Activated B cell treated with CpG ODN at 0.5 μM for 24 hours (primary cell): ENCODE measurements around the gene ZACN. TPM values are rescaled to one million over a fixed set of nuclear protein-coding genes. Genes with fewer than 3 reads are reported as not detected.

ENCODE experiments used
- ATAC-seq: fragments of 200-7000 bp; cut with Tn5 transposase; one replicate; pipeline ENCODE4 v1.10.0; 2021; ENCODE audit warnings: low read depth, mild to moderate bottlenecking, moderate library complexity
- CTCF ChIA-PET: fragments of 350-600 bp; sonication (Branson Sonifier 250); formaldehyde crosslinking; loops from one replicate; lab custom pipeline; 2021; ENCODE audit warnings: antibody characterized with exemption; lab: Charles Lee
- POLR2A ChIA-PET: fragments of 350-600 bp; sonication (Branson Sonifier 250); formaldehyde crosslinking; loops from one replicate; lab custom pipeline; 2021; ENCODE audit warnings: antibody characterized with exemption; lab: Charles Lee
- DNase-seq: peaks from one replicate; pipeline ENCODE4 v3.0.0; 2022
- H3K27ac Mint-ChIP-seq: one replicate; pipeline ENCODE4 v1.8.0; 2020; ENCODE audit warnings: mixed read lengths
- H3K27me3 Mint-ChIP-seq: one replicate; pipeline ENCODE4 v1.8.0; 2021; ENCODE audit warnings: mixed read lengths
- H3K36me3 Mint-ChIP-seq: one replicate; pipeline ENCODE4 v1.8.0; 2021; ENCODE audit warnings: low read depth, mixed read lengths
- H3K4me1 Mint-ChIP-seq: one replicate; pipeline ENCODE4 v1.8.0; 2021; ENCODE audit warnings: mixed read lengths
- H3K4me3 Mint-ChIP-seq: one replicate; pipeline ENCODE4 v1.8.0; 2020; ENCODE audit warnings: mild to moderate bottlenecking, mixed read lengths
- H3K9me3 Mint-ChIP-seq: one replicate; pipeline ENCODE4 v1.8.0; 2020; ENCODE audit warnings: mixed read lengths
- CTCF ChIP-seq: fragments of 200-600 bp; IDR thresholded peaks from one replicate; pipeline ENCODE4 v1.8.0; 2022; ENCODE audit warnings: antibody characterized with exemption, mild to moderate bottlenecking
- intact Hi-C: fragments of 100-400 bp; cut with micrococcal nuclease; formaldehyde crosslinking; loops from one replicate; pipeline ENCODE4 v1.15.1; 2024
- total RNA-seq: library from RNA; stranded (reverse); gene quantifications from 2 replicates; pipeline ENCODE4 v1.2.3, GENCODE V29; 2022

Gene ZACN
- total RNA-seq, 1 donor from 2014 or later, result 0.67 TPM

GRCh38 chr17:76089680-76090516, 10.9 kb downstream of the ZACN start:
- no peak for TF ChIP-seq CTCF
- ChIA-PET CTCF (no interaction called here), POLR2A (interaction anchor here (1.3 kb wide), 1 partner anchor 14 kb away, joined by 3 read pairs; the partner anchor contains the start of gene EXOC7)
- Mint-ChIP-seq H3K27ac (no peak overlapping the region), H3K36me3 (peaks cover 88% of the 10 kb centered on the region), H3K4me3 (no peak overlapping the region), H3K9me3 (no peaks in the 10 kb centered on the region), H3K27me3 (no peaks in the 10 kb centered on the region), H3K4me1 (no peaks in the 10 kb centered on the region)
- DNase-seq, result no peak
- intact Hi-C loops, result no loop called here
- ATAC-seq, result no peak

- no peak for TF ChIP-seq CTCF
- Mint-ChIP-seq H3K36me3 (peaks cover 82% of the 10 kb centered on the region), H3K27ac (no peak overlapping the region), H3K9me3 (no peaks in the 10 kb centered on the region), H3K27me3 (no peaks in the 10 kb centered on the region), H3K4me3 (no peak overlapping the region), H3K4me1 (no peaks in the 10 kb centered on the region)
- DNase-seq, result no peak
- ChIA-PET POLR2A (interaction anchor here (1.3 kb wide), 1 partner anchor 13 kb away, joined by 3 read pairs; the partner anchor contains the start of gene EXOC7), CTCF (no interaction called here)
- no peak for ATAC-seq
- intact Hi-C loops, result no loop called here
These were observed 11.6 kb downstream of the ZACN start for GRCh38 chr17:76090517-76091129.

GRCh38 chr17:76091526-76092286, 12.7 kb downstream of the ZACN start:
- Mint-ChIP-seq H3K9me3 (no peaks in the 10 kb centered on the region), H3K4me3 (no peak overlapping the region), H3K27ac (no peak overlapping the region), H3K36me3 (peaks cover 80% of the 10 kb centered on the region), H3K4me1 (no peaks in the 10 kb centered on the region), H3K27me3 (no peaks in the 10 kb centered on the region)
- CTCF ChIA-PET, result no interaction called here
- intact Hi-C loops, result no loop called here
- no peak for TF ChIP-seq CTCF
- POLR2A ChIA-PET, result interaction anchor here (0.6 to 1.3 kb wide), 4 partner anchors 12 to 183 kb away, joined by 3 to 6 read pairs (median 3); partner anchors contain the start of gene EXOC7
- no peak for ATAC-seq
- no peak for DNase-seq

GRCh38 chr17:76092526-76093413, 13.8 kb downstream of the ZACN start:
- no peak for DNase-seq
- Mint-ChIP-seq H3K27ac (no peak overlapping the region), H3K27me3 (no peaks in the 10 kb centered on the region), H3K36me3 (peaks cover 81% of the 10 kb centered on the region), H3K4me3 (no peak overlapping the region), H3K9me3 (no peaks in the 10 kb centered on the region), H3K4me1 (no peaks in the 10 kb centered on the region)
- intact Hi-C loops, result no loop called here
- no peak for ATAC-seq
- POLR2A ChIA-PET, result interaction anchor here (0.7 kb wide), 1 partner anchor 187 kb away, joined by 3 read pairs; no protein-coding TSS in a partner anchor
- no peak for TF ChIP-seq CTCF
- CTCF ChIA-PET, result no interaction called here
